GM21825 (cell line): ENCODE measurements around the gene POLR3C.
"Not testable (repeated sequence)": the region's sequence is repeated elsewhere in the genome, so short reads cannot be mapped to it uniquely, and the experiment has no call there.

Experiments
- ATAC-seq: cut with Tn5 transposase; IDR thresholded peaks from one replicate; pipeline ENCODE4 v1.9.1; 2021; ENCODE audit warnings: mild to moderate bottlenecking, moderate library complexity; ENCODE audit not compliant: unreplicated experiment

The POLR3C gene

GRCh38 chr1:145823565-145824498 lies at the start of gene POLR3C, which contains the start of gene RNF115:
Gene POLR3C (plus strand): TSS chr1:145824200. CDS start chr1:145825777, 1,577 bp downstream.
Gene RNF115 (minus strand): TSS chr1:145824095. CDS start chr1:145823873, 222 bp downstream.
- ATAC-seq, result peak; percentile 78

- no peak for ATAC-seq
Measured at GRCh38 chr1:145777357-145778145, 46.4 kb upstream of the POLR3C start.

- no peak for ATAC-seq
Measured at GRCh38 chr1:145778146-145778540, 45.9 kb upstream of the POLR3C start.

GRCh38 chr1:145782272-145783099 lies 41.5 kb upstream of the POLR3C start:
- no peak for ATAC-seq

GRCh38 chr1:145784409-145784808 lies 39.6 kb upstream of the POLR3C start:
- ATAC-seq, result no peak

GRCh38 chr1:145785547-145785946 lies 38.5 kb upstream of the POLR3C start:
- no peak for ATAC-seq

GRCh38 chr1:145786271-145786670 lies 37.7 kb upstream of the POLR3C start:
- no peak for ATAC-seq

GRCh38 chr1:145788580-145788979 lies 35.4 kb upstream of the POLR3C start:
- ATAC-seq, result no peak

GRCh38 chr1:145791860-145792259 lies 32.1 kb upstream of the POLR3C start:
- ATAC-seq, result not testable (repeated sequence)

- ATAC-seq, result no peak
Measured at GRCh38 chr1:145792484-145792883, 31.5 kb upstream of the POLR3C start.

GRCh38 chr1:145795257-145795881 lies 28.6 kb upstream of the POLR3C start:
- no peak for ATAC-seq

GRCh38 chr1:145796753-145797152 lies 27.2 kb upstream of the POLR3C start:
- ATAC-seq, result no peak

GRCh38 chr1:145799806-145800205 lies 24.2 kb upstream of the POLR3C start:
- no peak for ATAC-seq

- no peak for ATAC-seq
Measured at GRCh38 chr1:145804235-145805045, 19.6 kb upstream of the POLR3C start.

GRCh38 chr1:145805057-145805456 lies 18.9 kb upstream of the POLR3C start:
- no peak for ATAC-seq

GRCh38 chr1:145806408-145806807 lies 17.6 kb upstream of the POLR3C start:
- no peak for ATAC-seq

- no peak for ATAC-seq
Measured at GRCh38 chr1:145806844-145807243, 17.2 kb upstream of the POLR3C start.

GRCh38 chr1:145812977-145813810 lies 10.8 kb upstream of the POLR3C start:
- not testable (repeated sequence) for ATAC-seq

- ATAC-seq, result not testable (repeated sequence)
Measured at GRCh38 chr1:145818095-145818494, 5.9 kb upstream of the POLR3C start.
